ENCODE data around the gene KLF4.
"Not testable (repeated sequence)": the region's sequence is repeated elsewhere in the genome, so short reads cannot be mapped to it uniquely, and the experiment has no call there.

The KLF4 gene

GRCh38 chr9:107496976-107497375, 7.4 kb upstream of the KLF4 start:
- no peak for TF ChIP-seq EZH2phosphoT487 (IDR thresholded peaks at IDR 0.05; ENCODE audit: borderline replicate concordance)
- TF ChIP-seq, protein P1, sequence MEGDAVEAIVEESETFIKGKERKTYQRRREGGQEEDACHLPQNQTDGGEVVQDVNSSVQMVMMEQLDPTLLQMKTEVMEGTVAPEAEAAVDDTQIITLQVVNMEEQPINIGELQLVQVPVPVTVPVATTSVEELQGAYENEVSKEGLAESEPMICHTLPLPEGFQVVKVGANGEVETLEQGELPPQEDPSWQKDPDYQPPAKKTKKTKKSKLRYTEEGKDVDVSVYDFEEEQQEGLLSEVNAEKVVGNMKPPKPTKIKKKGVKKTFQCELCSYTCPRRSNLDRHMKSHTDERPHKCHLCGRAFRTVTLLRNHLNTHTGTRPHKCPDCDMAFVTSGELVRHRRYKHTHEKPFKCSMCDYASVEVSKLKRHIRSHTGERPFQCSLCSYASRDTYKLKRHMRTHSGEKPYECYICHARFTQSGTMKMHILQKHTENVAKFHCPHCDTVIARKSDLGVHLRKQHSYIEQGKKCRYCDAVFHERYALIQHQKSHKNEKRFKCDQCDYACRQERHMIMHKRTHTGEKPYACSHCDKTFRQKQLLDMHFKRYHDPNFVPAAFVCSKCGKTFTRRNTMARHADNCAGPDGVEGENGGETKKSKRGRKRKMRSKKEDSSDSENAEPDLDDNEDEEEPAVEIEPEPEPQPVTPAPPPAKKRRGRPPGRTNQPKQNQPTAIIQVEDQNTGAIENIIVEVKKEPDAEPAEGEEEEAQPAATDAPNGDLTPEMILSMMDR (conservative IDR thresholded peaks at IDR 0.05; ENCODE audit: low read length), result no peak
- no peaks in the 10 kb centered on the region for H3K9me3 ChIP-seq (ENCODE audit: insufficient read depth, low read depth, low read length)
- no peaks in the 10 kb centered on the region for H3F3A ChIP-seq (ENCODE audit: low read depth)
- no peak overlapping the region for H2AFZ ChIP-seq (ENCODE audit: low read length)
- no peaks in the 10 kb centered on the region for H3K27me3 ChIP-seq (ENCODE audit: insufficient read depth, low read length, poor library complexity, severe bottlenecking)
- no peak overlapping the region for H3K4me3 ChIP-seq (ENCODE audit: low read length, poor library complexity, severe bottlenecking)
- no peaks in the 10 kb centered on the region for H3K79me2 ChIP-seq (ENCODE audit: insufficient read depth, low read length)
- no peak overlapping the region for H3K9ac ChIP-seq (ENCODE audit: low read depth, low read length, poor library complexity, severe bottlenecking)
- H4K20me1 ChIP-seq (ENCODE audit: insufficient read depth, low read length, poor library complexity, severe bottlenecking), result no peaks in the 10 kb centered on the region
- no peak overlapping the region for H3K4me2 ChIP-seq (ENCODE audit: low read depth, low read length, poor library complexity, severe bottlenecking)
- H3K36me3 ChIP-seq (ENCODE audit: insufficient read depth, low read length), result no peaks in the 10 kb centered on the region
- H3K9me2 ChIP-seq (replicated peaks; ENCODE audit: low read depth, low read length), result no peaks in the 10 kb centered on the region
- no peaks in the 10 kb centered on the region for H3K4me1 ChIP-seq (ENCODE audit: insufficient read depth, low read length, poor library complexity, severe bottlenecking)

DNA sequence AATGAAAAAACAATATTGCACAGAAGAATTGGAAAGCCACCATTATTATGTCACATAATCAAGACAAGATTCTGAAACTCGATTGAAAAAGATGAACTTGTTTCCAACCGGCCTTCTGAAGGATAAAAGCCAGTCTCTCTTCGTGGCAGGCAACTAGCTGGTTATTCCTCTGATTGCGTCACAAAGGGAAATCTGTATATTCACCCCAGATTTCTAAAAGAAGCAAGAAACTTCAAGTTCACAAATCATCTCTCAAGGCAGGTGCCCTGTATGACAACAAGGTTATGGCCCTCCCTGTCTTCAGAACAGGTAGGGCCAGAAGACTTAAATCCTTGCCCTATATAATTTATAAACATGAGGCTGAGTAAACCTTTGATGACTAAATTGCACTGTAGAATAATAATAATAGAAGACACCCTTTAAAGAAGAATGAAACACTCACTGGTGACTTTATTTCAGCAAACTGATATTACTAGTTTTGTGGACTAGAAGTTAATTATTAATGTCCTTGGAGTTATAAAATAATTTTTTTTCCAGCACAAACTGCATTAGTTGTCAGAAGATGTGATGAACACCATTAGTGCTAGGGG, 2.9 kb upstream of the KLF4 start:
- Histone ChIP-seq H3K79me2 (ENCODE audit: insufficient read depth, low read length) (no peaks in the 10 kb centered on the region), H3K4me2 (ENCODE audit: low read depth, low read length, poor library complexity, severe bottlenecking) (no peak overlapping the region), H3K9me3 (ENCODE audit: insufficient read depth, low read depth, low read length) (no peaks in the 10 kb centered on the region), H3K4me1 (ENCODE audit: insufficient read depth, low read length, poor library complexity, severe bottlenecking) (no peaks in the 10 kb centered on the region), H3K27me3 (ENCODE audit: insufficient read depth, low read length, poor library complexity, severe bottlenecking) (no peaks in the 10 kb centered on the region), H3K4me3 (ENCODE audit: low read length, poor library complexity, severe bottlenecking) (no peak overlapping the region), H2AFZ (ENCODE audit: low read length) (no peak overlapping the region), H3F3A (ENCODE audit: low read depth) (no peaks in the 10 kb centered on the region), H4K20me1 (ENCODE audit: insufficient read depth, low read length, poor library complexity, severe bottlenecking) (no peaks in the 10 kb centered on the region), H3K9me2 (replicated peaks; ENCODE audit: low read depth, low read length) (no peaks in the 10 kb centered on the region), H3K36me3 (ENCODE audit: insufficient read depth, low read length) (no peaks in the 10 kb centered on the region), H3K9ac (ENCODE audit: low read depth, low read length, poor library complexity, severe bottlenecking) (no peak overlapping the region)
- no peak for TF ChIP-seq EZH2phosphoT487 (IDR thresholded peaks at IDR 0.05; ENCODE audit: borderline replicate concordance)
- TF ChIP-seq, protein P1 (conservative IDR thresholded peaks at IDR 0.05; ENCODE audit: low read length), result no peak

DNA sequence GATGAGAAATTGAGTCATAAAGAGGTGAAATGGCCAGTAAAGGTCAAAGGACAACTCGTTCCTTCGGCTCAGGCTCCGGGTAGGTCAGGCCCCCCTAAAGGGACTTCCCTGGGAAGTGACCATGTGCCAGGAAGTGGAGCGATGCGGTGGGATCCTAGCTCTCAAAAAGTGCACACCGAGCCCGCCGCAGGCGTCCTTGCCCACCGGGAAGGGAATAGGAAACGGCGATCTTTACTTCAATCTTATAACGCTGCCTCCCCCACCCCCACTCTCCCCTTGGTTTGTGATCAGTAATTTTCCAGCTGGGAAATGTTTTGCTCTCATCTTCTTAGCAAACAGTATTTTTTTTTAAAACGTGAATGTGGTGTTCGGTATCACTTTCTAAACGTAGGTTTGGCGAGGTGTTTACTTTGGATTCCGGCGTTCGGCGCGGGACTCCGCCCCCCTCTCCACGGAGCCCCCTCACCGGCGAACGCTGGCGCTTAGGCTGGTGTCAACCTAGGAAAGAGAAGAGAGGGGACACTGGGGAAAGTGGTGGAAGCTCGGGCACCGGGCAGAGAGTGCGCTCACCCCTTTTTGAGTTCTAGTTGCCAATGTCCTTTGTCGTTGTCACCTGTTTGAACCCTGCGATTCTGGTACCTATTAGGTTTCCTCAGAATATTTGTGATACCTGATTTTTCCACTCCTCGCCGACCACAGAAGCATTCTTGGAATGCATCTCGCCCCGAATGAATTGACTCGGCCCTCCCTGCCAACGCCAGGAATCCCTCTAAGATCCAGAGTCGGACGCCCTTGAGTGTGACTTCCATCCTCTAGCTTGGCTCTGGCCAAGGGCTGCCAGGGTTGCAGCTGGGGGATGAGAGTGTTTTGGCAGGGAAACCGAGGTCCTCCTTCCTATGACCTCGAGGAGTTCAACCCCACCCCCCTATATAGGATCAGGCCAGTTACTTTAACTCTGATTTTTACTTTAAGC, 1.8 kb upstream of the KLF4 start:
- H3K79me2 ChIP-seq (ENCODE audit: insufficient read depth, low read length), result no peaks in the 10 kb centered on the region
- no peaks in the 10 kb centered on the region for H3K9me3 ChIP-seq (ENCODE audit: insufficient read depth, low read depth, low read length)
- H2AFZ ChIP-seq (ENCODE audit: low read length), result no peak overlapping the region
- H3F3A ChIP-seq (ENCODE audit: low read depth), result no peaks in the 10 kb centered on the region
- H3K9ac ChIP-seq (ENCODE audit: low read depth, low read length, poor library complexity, severe bottlenecking), result no peak overlapping the region
- H3K9me2 ChIP-seq (replicated peaks; ENCODE audit: low read depth, low read length), result no peaks in the 10 kb centered on the region
- H3K36me3 ChIP-seq (ENCODE audit: insufficient read depth, low read length), result no peaks in the 10 kb centered on the region
- no peaks in the 10 kb centered on the region for H4K20me1 ChIP-seq (ENCODE audit: insufficient read depth, low read length, poor library complexity, severe bottlenecking)
- no peak overlapping the region for H3K4me2 ChIP-seq (ENCODE audit: low read depth, low read length, poor library complexity, severe bottlenecking)
- H3K4me1 ChIP-seq (ENCODE audit: insufficient read depth, low read length, poor library complexity, severe bottlenecking), result no peaks in the 10 kb centered on the region
- TF ChIP-seq, protein P1 (conservative IDR thresholded peaks at IDR 0.05; ENCODE audit: low read length), result no peak
- TF ChIP-seq EZH2phosphoT487 (IDR thresholded peaks at IDR 0.05; ENCODE audit: borderline replicate concordance), result no peak
- H3K27me3 ChIP-seq (ENCODE audit: insufficient read depth, low read length, poor library complexity, severe bottlenecking), result no peaks in the 10 kb centered on the region
- H3K4me3 ChIP-seq (ENCODE audit: low read length, poor library complexity, severe bottlenecking), result no peak overlapping the region

GRCh38 chr9:107490606-107490970, 1.0 kb upstream of the KLF4 start:
- not testable (repeated sequence) for H3K4me2 ChIP-seq (ENCODE audit: low read depth, low read length, poor library complexity, severe bottlenecking); H3K27me3 ChIP-seq (ENCODE audit: insufficient read depth, low read length, poor library complexity, severe bottlenecking); H3K4me3 ChIP-seq (ENCODE audit: low read length, poor library complexity, severe bottlenecking); H3K79me2 ChIP-seq (ENCODE audit: insufficient read depth, low read length); H3K9ac ChIP-seq (ENCODE audit: low read depth, low read length, poor library complexity, severe bottlenecking); H4K20me1 ChIP-seq (ENCODE audit: insufficient read depth, low read length, poor library complexity, severe bottlenecking); H3K9me2 ChIP-seq (replicated peaks; ENCODE audit: low read depth, low read length); H3K9me3 ChIP-seq (ENCODE audit: insufficient read depth, low read depth, low read length); H3F3A ChIP-seq (ENCODE audit: low read depth); H3K36me3 ChIP-seq (ENCODE audit: insufficient read depth, low read length); H3K4me1 ChIP-seq (ENCODE audit: insufficient read depth, low read length, poor library complexity, severe bottlenecking); H2AFZ ChIP-seq (ENCODE audit: low read length)

Data from Loucy (cell line).